HEK293T (cell line): ENCODE data around the gene OS9.

Experiments
- CTCF ChIA-PET: fragments of 350-600 bp; formaldehyde crosslinking; extraction: SDS; loops from one replicate; lab custom pipeline; 2021; ENCODE audit warnings: antibody characterized with exemption, inconsistent platforms; lab: Yijun Ruan, JAX
- POLR2A ChIA-PET: fragments of 350-600 bp; formaldehyde crosslinking; extraction: SDS; loops from one replicate; lab custom pipeline; 2020; ENCODE audit warnings: antibody characterized with exemption, inconsistent platforms; lab: Yijun Ruan, JAX
- DNase-seq: peaks from one replicate; pipeline ENCODE4 v3.0.0; 2012; ENCODE audit warnings: mixed read lengths; ENCODE audit errors: extremely low spot score
- ARNT ChIP-seq: fragments of 450-650 bp; IDR thresholded peaks from 2 replicates; pipeline ENCODE4 v1.6.1; 2017; ENCODE audit warnings: mild to moderate bottlenecking
- BHLHE40 ChIP-seq: fragments of 450-650 bp; IDR thresholded peaks from 2 replicates; pipeline ENCODE4 v1.6.1; 2016; ENCODE audit warnings: mild to moderate bottlenecking, moderate library complexity, borderline replicate concordance
- CTBP1 ChIP-seq: fragments of 450-650 bp; IDR thresholded peaks from 2 replicates; pipeline ENCODE4 v1.6.1; 2016; ENCODE audit warnings: borderline replicate concordance
- ELF4 ChIP-seq: fragments of 450-650 bp; IDR thresholded peaks from 2 replicates; pipeline ENCODE4 v1.6.1; 2017; ENCODE audit warnings: antibody characterized with exemption
- FOXA1 ChIP-seq: fragments of 450-650 bp; IDR thresholded peaks from 2 replicates; pipeline ENCODE4 v1.6.1; 2016; ENCODE audit warnings: mild to moderate bottlenecking
- FOXK2 ChIP-seq: fragments of 450-650 bp; IDR thresholded peaks from 2 replicates; pipeline ENCODE4 v1.6.1; 2016; ENCODE audit warnings: mild to moderate bottlenecking
- FOXM1 ChIP-seq: fragments of 450-650 bp; IDR thresholded peaks from 2 replicates; pipeline ENCODE4 v1.6.1; 2017; ENCODE audit warnings: mild to moderate bottlenecking, borderline replicate concordance
- HDGF ChIP-seq: fragments of 450-650 bp; IDR thresholded peaks from 2 replicates; pipeline ENCODE4 v1.6.1; 2017; ENCODE audit warnings: antibody characterized with exemption, borderline replicate concordance
- L3MBTL2 ChIP-seq: fragments of 450-650 bp; conservative IDR thresholded peaks from 2 replicates; pipeline ENCODE4 v1.6.1; 2016; ENCODE audit warnings: mild to moderate bottlenecking
- LEF1 ChIP-seq: fragments of 450-650 bp; IDR thresholded peaks from 2 replicates; pipeline ENCODE4 v1.6.1; 2017; ENCODE audit warnings: mild to moderate bottlenecking, borderline replicate concordance
- NFRKB ChIP-seq: fragments of 450-650 bp; IDR thresholded peaks from 2 replicates; pipeline ENCODE4 v1.6.1; 2016; ENCODE audit warnings: mild to moderate bottlenecking, moderate library complexity
- PKNOX1 ChIP-seq: fragments of 450-650 bp; IDR thresholded peaks from 2 replicates; pipeline ENCODE4 v1.6.1; 2016
- SP1 ChIP-seq: fragments of 450-650 bp; IDR thresholded peaks from 2 replicates; pipeline ENCODE4 v1.6.1; 2017
- SUZ12 ChIP-seq: fragments of 450-650 bp; IDR thresholded peaks from 2 replicates; pipeline ENCODE4 v1.6.1; 2016; ENCODE audit warnings: mild to moderate bottlenecking
- TARDBP ChIP-seq: fragments of 450-650 bp; IDR thresholded peaks from 2 replicates; pipeline ENCODE4 v1.6.1; 2016
- ZNF384 ChIP-seq: fragments of 450-650 bp; IDR thresholded peaks from 2 replicates; pipeline ENCODE4 v1.6.1; 2016

The OS9 gene

GRCh38 chr12:57693317-57693658, 644 bp upstream of the OS9 start:
- CTCF ChIA-PET: interaction anchor here (1.2 to 1.5 kb wide), 3 partner anchors 10 to 49 kb away, joined by 3 to 5 read pairs (median 4); no protein-coding TSS in a partner anchor
- POLR2A ChIA-PET: interaction anchor here (0.9 to 1.2 kb wide), 2 partner anchors 44 to 82 kb away, joined by 3 to 4 read pairs; partner anchors contain the start of gene ARHGEF25
- DNase-seq: no peak
- no peak for TF ChIP-seq FOXK2

- ChIA-PET CTCF (no interaction called here), POLR2A (interaction anchor here (0.8 to 1.6 kb wide), 4 partner anchors 10 to 111 kb away, joined by 3 to 4 read pairs (median 4); no protein-coding TSS in a partner anchor)
- no peak for TF ChIP-seq CTBP1
- no peak for DNase-seq
These were observed 607 bp downstream of the OS9 start for GRCh38 chr12:57694459-57695019.

- POLR2A ChIA-PET: no interaction called here
- CTCF ChIA-PET: no interaction called here
- DNase-seq: no peak
- TF ChIP-seq L3MBTL2 (no peak), ZNF384 (no peak), FOXK2 (no peak), FOXA1 (no peak), CTBP1 (no peak), ARNT (no peak), SUZ12 (no peak)
These were observed 2.0 kb downstream of the OS9 start for GRCh38 chr12:57695770-57696432.

GRCh38 chr12:57697076-57697475, 3.1 kb downstream of the OS9 start:
- POLR2A ChIA-PET: no interaction called here
- no peak for TF ChIP-seq ELF4
- TF ChIP-seq FOXK2: no peak
- no peak for TF ChIP-seq L3MBTL2
- no peak for TF ChIP-seq NFRKB
- no peak for TF ChIP-seq SP1
- no peak for TF ChIP-seq FOXA1
- TF ChIP-seq SUZ12: no peak
- TF ChIP-seq FOXM1: no peak
- TF ChIP-seq TARDBP: no peak
- TF ChIP-seq ARNT: no peak
- no peak for TF ChIP-seq CTBP1
- TF ChIP-seq LEF1: no peak
- no peak for TF ChIP-seq HDGF
- TF ChIP-seq ZNF384: no peak
- CTCF ChIA-PET: no interaction called here
- no peak for DNase-seq

- no peak for DNase-seq
- TF ChIP-seq ELF4 (no peak), CTBP1 (no peak), ZNF384 (no peak), L3MBTL2 (no peak), NFRKB (no peak), FOXK2 (no peak), LEF1 (no peak), BHLHE40 (no peak), ARNT (no peak), PKNOX1 (no peak), FOXA1 (no peak), FOXM1 (no peak), SUZ12 (no peak), TARDBP (no peak)
- ChIA-PET CTCF (no interaction called here), POLR2A (no interaction called here)
These were observed 4.5 kb downstream of the OS9 start for GRCh38 chr12:57698414-57698813.

GRCh38 chr12:57700317-57700716, 6.4 kb downstream of the OS9 start:
- ChIA-PET POLR2A (no interaction called here), CTCF (no interaction called here)
- no peak for DNase-seq
- TF ChIP-seq L3MBTL2 (no peak), HDGF (no peak), ZNF384 (no peak), ARNT (no peak)

- POLR2A ChIA-PET: no interaction called here
- CTCF ChIA-PET: interaction anchor here (1.0 kb wide), 1 partner anchor 19 kb away, joined by 5 read pairs; no protein-coding TSS in a partner anchor
- no peak for TF ChIP-seq ELF4
- TF ChIP-seq L3MBTL2: no peak
- no peak for TF ChIP-seq SUZ12
- TF ChIP-seq ARNT: no peak
- TF ChIP-seq FOXA1: no peak
- TF ChIP-seq NFRKB: no peak
- TF ChIP-seq PKNOX1: no peak
- TF ChIP-seq SP1: no peak
- no peak for TF ChIP-seq FOXK2
- TF ChIP-seq ZNF384: no peak
- no peak for TF ChIP-seq TARDBP
- no peak for TF ChIP-seq BHLHE40
- no peak for TF ChIP-seq LEF1
- TF ChIP-seq FOXM1: no peak
- no peak for TF ChIP-seq CTBP1
- no peak for TF ChIP-seq HDGF
- no peak for DNase-seq
These were observed 13.3 kb downstream of the OS9 start for GRCh38 chr12:57707250-57707649.
